Caco-2 (cell line): Measurements from ENCODE around the gene TMX1. TPM values are rescaled to one million over a fixed set of nuclear protein-coding genes. Genes with fewer than 3 reads are reported as not detected.

Source experiments
- BruUV-seq: library from RNA; stranded (reverse); fragments of 400-500 nt; replicated peaks from 2 replicates; lab custom pipeline; 2021; lab: Mats Ljungman, UMichigan
- CTCF ChIA-PET: fragments of 300-600 bp; sonication (Branson Sonifier 250); formaldehyde crosslinking; loops from one replicate; lab custom pipeline; 2022; ENCODE audit warnings: antibody characterized with exemption; lab: Charles Lee
- POLR2A ChIA-PET: fragments of 300-600 bp; sonication (Branson Sonifier 250); formaldehyde crosslinking; loops from one replicate; lab custom pipeline; 2022; ENCODE audit warnings: antibody characterized with exemption; lab: Charles Lee
- DNase-seq, 2 experiments: peaks; one replicate each; pipeline versions ENCODE4 v3.0.0 to v3.0.0-alpha.2; 2020 to 2022
- H3K27me3 ChIP-seq: replicated peaks from 2 replicates; pipeline ENCODE4 v1.6.0; 2011; ENCODE audit warnings: low read length; ENCODE audit not compliant: control insufficient read depth, insufficient read depth
- H3K36me3 ChIP-seq: 2 replicates; pipeline ENCODE4 v1.5.1; 2011; ENCODE audit warnings: low read length; ENCODE audit not compliant: control insufficient read depth, insufficient read depth
- H3K4me1 ChIP-seq: fragments of 250-450 bp; sonication (Bioruptor Pico); 2 replicates; pipeline ENCODE4 v1.5.1; 2020; ENCODE audit warnings: mild to moderate bottlenecking
- H3K4me3 ChIP-seq: 2 replicates; pipeline ENCODE4 v1.5.1; 2011; ENCODE audit warnings: low read depth, mild to moderate bottlenecking, control low read depth, low read length
- H3K9me3 ChIP-seq: fragments of 250-450 bp; sonication (Bioruptor Pico); 2 replicates; pipeline ENCODE4 v1.5.1; 2020; ENCODE audit warnings: mild to moderate bottlenecking, moderate library complexity
- H3K27ac Mint-ChIP-seq: one replicate; pipeline ENCODE4 v1.8.0; 2022; ENCODE audit warnings: mixed read lengths; ENCODE audit not compliant: unreplicated experiment
- H3K27me3 Mint-ChIP-seq: one replicate; pipeline ENCODE4 v1.8.0; 2022; ENCODE audit warnings: mixed read lengths; ENCODE audit not compliant: insufficient read depth, unreplicated experiment
- H3K36me3 Mint-ChIP-seq: one replicate; pipeline ENCODE4 v1.8.0; 2022; ENCODE audit warnings: mild to moderate bottlenecking, mixed read lengths; ENCODE audit not compliant: insufficient read depth, unreplicated experiment
- H3K4me1 Mint-ChIP-seq: one replicate; pipeline ENCODE4 v1.8.0; 2022; ENCODE audit warnings: low read depth, mixed read lengths; ENCODE audit not compliant: unreplicated experiment
- H3K4me3 Mint-ChIP-seq: one replicate; pipeline ENCODE4 v1.8.0; 2022; ENCODE audit warnings: mild to moderate bottlenecking, moderate library complexity, mixed read lengths; ENCODE audit not compliant: unreplicated experiment
- H3K9me3 Mint-ChIP-seq: one replicate; pipeline ENCODE4 v1.8.0; 2022; ENCODE audit warnings: mixed read lengths; ENCODE audit not compliant: unreplicated experiment
- intact Hi-C: fragments of 100-400 bp; cut with micrococcal nuclease; formaldehyde crosslinking; loops from one replicate; pipeline ENCODE4 v1.10.0; 2022; ENCODE audit not compliant: unreplicated experiment
- total RNA-seq: library from RNA; stranded (reverse); gene quantifications from 2 replicates; pipeline ENCODE4 v1.2.3, GENCODE V29; 2022
- TF ChIP-seq, protein P1 (sequence below), 2 experiments: fragments of 200-600 bp in 1 of 2; IDR thresholded peaks; 1 replicate in 1 of 2; 2 replicates in 1 of 2; pipeline versions ENCODE4 v1.5.1 to v1.8.0; 2011 to 2022; ENCODE audit warnings: antibody characterized with exemption in 1 of 2, control low read depth in 1 of 2, inconsistent platforms in 1 of 2, low read depth in 1 of 2, low read length in 1 of 2, mild to moderate bottlenecking in 1 of 2, moderate library complexity in 1 of 2; ENCODE audit not compliant: insufficient read depth in 1 of 2, severe bottlenecking in 1 of 2, unreplicated experiment in 1 of 2

Gene TMX1
- total RNA-seq, 1 experiment from 2014 or later: 44.7 TPM

GRCh38 chr14:51248016-51248987 is 8.3 kb downstream of the TMX1 start:
- Mint-ChIP-seq H3K36me3 (peaks cover 63% of the 10 kb centered on the region), H3K27ac (no peak overlapping the region), H3K4me1 (no peaks in the 10 kb centered on the region), H3K9me3 (no peaks in the 10 kb centered on the region), H3K27me3 (no peaks in the 10 kb centered on the region), H3K4me3 (no peak overlapping the region)
- H3K4me3 ChIP-seq: no peak overlapping the region
- BruUV-seq: no TSS peak
- TF ChIP-seq, protein P1, sequence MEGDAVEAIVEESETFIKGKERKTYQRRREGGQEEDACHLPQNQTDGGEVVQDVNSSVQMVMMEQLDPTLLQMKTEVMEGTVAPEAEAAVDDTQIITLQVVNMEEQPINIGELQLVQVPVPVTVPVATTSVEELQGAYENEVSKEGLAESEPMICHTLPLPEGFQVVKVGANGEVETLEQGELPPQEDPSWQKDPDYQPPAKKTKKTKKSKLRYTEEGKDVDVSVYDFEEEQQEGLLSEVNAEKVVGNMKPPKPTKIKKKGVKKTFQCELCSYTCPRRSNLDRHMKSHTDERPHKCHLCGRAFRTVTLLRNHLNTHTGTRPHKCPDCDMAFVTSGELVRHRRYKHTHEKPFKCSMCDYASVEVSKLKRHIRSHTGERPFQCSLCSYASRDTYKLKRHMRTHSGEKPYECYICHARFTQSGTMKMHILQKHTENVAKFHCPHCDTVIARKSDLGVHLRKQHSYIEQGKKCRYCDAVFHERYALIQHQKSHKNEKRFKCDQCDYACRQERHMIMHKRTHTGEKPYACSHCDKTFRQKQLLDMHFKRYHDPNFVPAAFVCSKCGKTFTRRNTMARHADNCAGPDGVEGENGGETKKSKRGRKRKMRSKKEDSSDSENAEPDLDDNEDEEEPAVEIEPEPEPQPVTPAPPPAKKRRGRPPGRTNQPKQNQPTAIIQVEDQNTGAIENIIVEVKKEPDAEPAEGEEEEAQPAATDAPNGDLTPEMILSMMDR (IDR thresholded peaks at IDR 0.05; ENCODE audit: insufficient read depth in 1 of 2, low read depth in 1 of 2, low read length in 1 of 2, severe bottlenecking in 1 of 2, unreplicated experiment in 1 of 2): no peak
- ChIA-PET CTCF (no interaction called here), POLR2A (no interaction called here)
- intact Hi-C loops: no loop called here
- no peaks in the 10 kb centered on the region for H3K27me3 ChIP-seq
- H3K4me1 ChIP-seq: no peaks in the 10 kb centered on the region
- DNase-seq: no peak
- H3K36me3 ChIP-seq: 0 out of 2 replicates have a peak, but pooled peaks cover 2% of the 10 kb centered on the region
- H3K9me3 ChIP-seq: no peaks in the 10 kb centered on the region

GRCh38 chr14:51251486-51251885 is 11.4 kb downstream of the TMX1 start:
- ChIA-PET POLR2A (no interaction called here), CTCF (no interaction called here)
- BruUV-seq: no TSS peak
- 0 out of 2 replicates have a peak, but pooled peaks cover 2% of the 10 kb centered on the region for H3K36me3 ChIP-seq
- no peak overlapping the region for H3K4me3 Mint-ChIP-seq
- TF ChIP-seq, protein P1 (IDR thresholded peaks at IDR 0.05; ENCODE audit: insufficient read depth in 1 of 2, low read depth in 1 of 2, low read length in 1 of 2, severe bottlenecking in 1 of 2, unreplicated experiment in 1 of 2): no peak
- intact Hi-C loops: no loop called here
- no peaks in the 10 kb centered on the region for H3K9me3 Mint-ChIP-seq
- DNase-seq: no peak
- H3K4me1 Mint-ChIP-seq: no peaks in the 10 kb centered on the region
- H3K9me3 ChIP-seq: no peaks in the 10 kb centered on the region
- no peaks in the 10 kb centered on the region for H3K27me3 Mint-ChIP-seq
- H3K4me1 ChIP-seq: no peaks in the 10 kb centered on the region
- no peak overlapping the region for H3K27ac Mint-ChIP-seq
- H3K4me3 ChIP-seq: no peak overlapping the region
- peaks cover 65% of the 10 kb centered on the region for H3K36me3 Mint-ChIP-seq
- no peaks in the 10 kb centered on the region for H3K27me3 ChIP-seq

DNA sequence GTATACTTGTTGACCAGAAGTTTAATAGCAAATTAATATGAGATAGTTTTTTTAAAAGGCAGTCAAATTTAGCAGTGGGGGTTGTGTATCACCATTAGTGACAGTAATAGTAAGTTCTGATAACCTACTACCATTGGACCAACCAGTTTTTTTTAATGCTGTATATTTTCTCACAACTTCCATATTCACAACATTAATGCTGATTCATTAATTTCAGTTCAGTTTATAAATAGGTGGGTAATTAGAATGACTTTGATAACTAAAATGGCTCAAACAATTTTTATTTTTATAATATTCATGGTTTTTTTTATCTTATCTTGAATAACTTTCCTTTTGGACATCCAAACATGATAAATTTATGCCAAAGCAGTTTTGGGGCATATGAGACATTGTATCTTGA is 13.8 kb downstream of the TMX1 start:
- TF ChIP-seq, protein P1 (IDR thresholded peaks at IDR 0.05; ENCODE audit: insufficient read depth in 1 of 2, low read depth in 1 of 2, low read length in 1 of 2, severe bottlenecking in 1 of 2, unreplicated experiment in 1 of 2): no peak
- no peaks in the 10 kb centered on the region for H3K27me3 Mint-ChIP-seq

More for the DNA sequence above, 13.8 kb downstream of the TMX1 start:
- intact Hi-C loops: no loop called here
- Histone ChIP-seq H3K27me3 (no peaks in the 10 kb centered on the region), H3K4me3 (no peak overlapping the region), H3K9me3 (peaks cover 3% of the 10 kb centered on the region; the same call in 1 of the 2 replicates), H3K36me3 (no peaks in the 10 kb centered on the region), H3K4me1 (no peaks in the 10 kb centered on the region)
- no peak for DNase-seq
- Mint-ChIP-seq H3K27ac (no peak overlapping the region), H3K9me3 (no peaks in the 10 kb centered on the region), H3K36me3 (peaks cover 65% of the 10 kb centered on the region), H3K4me1 (no peaks in the 10 kb centered on the region), H3K4me3 (no peak overlapping the region)
- ChIA-PET CTCF (no interaction called here), POLR2A (no interaction called here)
- no TSS peak for BruUV-seq
